Adipose tissue (tissue), 3 donors: Measurements from ENCODE around the gene BTG2. TPM values are rescaled to one million over a fixed set of nuclear protein-coding genes. Genes with fewer than 3 reads are reported as not detected.

Experiments used
- H3K27ac ChIP-seq: one replicate; pipeline ENCODE4 v1.5.1; 2013; ENCODE audit warnings: low read depth, low read length
- WGBS, 3 donors: extraction: QIAGEN DNeasy Blood & Tissue Kit; methylation state at CpG; one replicate each; pipeline ENCODE4 v1.1.7; 2013; 5-methylcytosine and 5-hydroxymethylcytosine counted together
- polyA plus RNA-seq, 3 donors: library from polyadenylated mRNA; stranded (reverse); fragments of 200-250 nt; gene quantifications; one replicate each; pipeline ENCODE4 v1.2.3, GENCODE V29; 2013
- donor health status: healthy with polysubstance abuse.
- donor health status: Bipolar disorder and iron deficiency.
- donor health status: healthy.

BTG2 gene
- polyA plus RNA-seq, 3 donors, result 292 to 386 (median 336) TPM

DNA sequence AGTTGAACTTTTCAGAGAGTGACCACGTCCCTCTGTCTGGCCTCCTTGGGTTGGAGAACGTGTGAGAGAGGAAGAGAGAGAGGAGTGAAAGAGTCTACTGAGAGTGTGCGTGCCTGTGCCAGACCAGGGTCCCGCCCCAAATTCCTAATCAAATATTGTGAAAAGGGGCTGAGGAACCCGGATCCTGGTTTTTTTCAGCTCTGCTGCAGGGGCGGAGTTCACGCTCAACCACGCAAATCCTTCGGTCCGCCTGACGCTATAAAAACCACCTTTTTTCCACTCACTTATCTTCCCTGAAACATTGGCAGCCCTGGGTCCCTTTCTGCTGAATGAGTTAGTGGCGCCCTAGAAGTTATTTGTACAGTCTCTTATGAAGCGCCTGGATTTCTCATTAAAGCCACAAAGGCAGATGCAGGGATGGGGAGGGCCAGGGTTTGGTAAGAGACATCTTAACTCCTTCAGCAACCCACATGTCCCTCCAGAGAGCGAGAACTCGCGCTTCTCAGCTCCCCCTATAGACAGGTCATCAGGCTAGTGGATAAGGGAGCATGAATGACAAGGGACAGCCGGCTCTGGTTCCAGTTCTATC lies 45.8 kb downstream of the BTG2 start, which contains the start of gene FMOD:
Gene FMOD (minus strand): TSS at position 86 of the 589 bp plus-strand sequence. CDS start 2,852 bp downstream, outside the sequence.
- 10 to 12% (median 10%) methylated on average over 17 of the region's 17 CpGs for WGBS, 3 donors

DNA sequence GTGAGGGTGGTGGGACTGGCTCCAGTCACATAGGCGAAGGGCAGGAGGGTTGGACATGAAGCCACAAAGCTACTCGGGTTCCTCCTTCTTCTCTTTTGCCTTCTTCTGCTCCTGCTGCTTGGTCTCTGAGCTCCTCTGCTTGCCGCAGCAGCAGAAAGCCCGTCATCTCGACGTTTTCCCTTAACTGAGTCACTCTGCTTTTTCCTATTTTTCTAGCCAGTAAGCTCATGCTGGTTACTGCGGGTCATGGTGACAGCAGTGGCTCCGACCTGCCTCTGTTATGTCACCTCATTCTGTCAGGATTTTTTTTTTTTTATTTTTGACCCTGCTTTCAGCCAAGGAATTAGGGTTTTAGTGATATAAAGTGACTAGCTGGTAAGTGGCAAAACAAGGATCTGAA lies 48.2 kb downstream of the BTG2 start:
- no peak overlapping the region for H3K27ac ChIP-seq
- 74 to 90% (median 80%) methylated on average over 8 of the region's 8 CpGs for WGBS, 3 donors

More for the DNA sequence above, 45.8 kb downstream of the BTG2 start, which contains the start of gene FMOD:
- no peak within 1 kb of the TSS for H3K27ac ChIP-seq

GRCh38 chr1:203354246-203354645 lies 48.9 kb downstream of the BTG2 start:
- no peak overlapping the region for H3K27ac ChIP-seq
- 48 to 83% (median 70%) methylated on average over 2 of the region's 2 CpGs for WGBS, 3 donors

DNA sequence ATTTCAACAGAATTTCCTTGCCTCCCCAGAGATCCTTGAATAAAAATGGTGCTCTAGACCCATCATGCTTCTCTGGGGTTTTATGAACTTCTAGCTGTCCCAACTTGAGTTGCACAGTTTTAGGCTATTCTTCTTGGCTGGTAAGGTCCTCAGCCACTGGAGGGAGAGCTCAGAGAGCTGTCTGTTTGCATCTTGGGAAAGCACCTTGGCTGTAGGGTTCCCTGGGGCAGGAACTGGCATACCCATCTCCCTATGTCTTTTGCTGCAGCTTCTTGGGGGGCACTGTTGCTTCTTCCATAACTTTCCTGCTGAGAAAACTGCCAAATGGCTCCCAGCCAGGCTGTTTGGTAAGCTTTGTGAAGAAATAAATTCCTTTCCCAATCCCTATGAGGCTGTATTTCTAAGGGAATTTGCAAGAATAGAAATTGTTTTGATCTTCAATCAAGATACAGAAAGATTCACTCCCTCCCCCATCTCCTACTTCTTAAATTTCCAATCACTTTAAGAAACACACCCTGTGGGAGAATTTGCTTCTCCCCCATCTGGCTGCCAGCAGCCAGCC lies 53.8 kb downstream of the BTG2 start:
- no peak overlapping the region for H3K27ac ChIP-seq

Other genes starting within 250 kb of the BTG2 start
- under 1 TPM in 1 of 3 donors, not detected in 2; 0.05 TPM for gene MYOG, start 219.5 kb upstream of the BTG2 start, polyA plus RNA-seq
- gene ADORA1, start 177.8 kb upstream of the BTG2 start, polyA plus RNA-seq, result 10 to 100 TPM in 1 of 3 donors, 1 to 10 TPM in 2; 3.8 to 10.1 (median 9.8) TPM
- under 1 TPM in 2 of 3 donors, not detected in 1; 0.08 to 0.34 TPM for gene MYBPH, start 129.7 kb upstream of the BTG2 start, polyA plus RNA-seq
- 100 to 1,000 TPM in 1 of 3 donors, 10 to 100 TPM in 1, 1 to 10 TPM in 1; 6.1 to 191 (median 12.6) TPM for gene CHI3L1, start 118.8 kb upstream of the BTG2 start, polyA plus RNA-seq
- under 1 TPM; 0.07 to 0.34 (median 0.12) TPM for gene CHIT1, start 75.8 kb upstream of the BTG2 start, polyA plus RNA-seq
- gene FMOD, start 45.6 kb downstream of the BTG2 start, polyA plus RNA-seq, result 10 to 100 TPM in 2 of 3 donors, 1 to 10 TPM in 1; 7.4 to 47.6 (median 38.1) TPM
- 10 to 100 TPM in 2 of 3 donors, 1 to 10 TPM in 1; 5.7 to 86.3 (median 69.6) TPM for gene PRELP, start 170.3 kb downstream of the BTG2 start, polyA plus RNA-seq
- gene OPTC, start 188.6 kb downstream of the BTG2 start, polyA plus RNA-seq, result not detected